Spleen (tissue), 7 donors: ENCODE results near the gene RHOF.

Experiments
- POLR2A ChIP-seq, 3 donors: fragments of 450-650 bp; IDR thresholded peaks; one replicate each; pipeline ENCODE4 v1.5.1; 2017; ENCODE audit warnings: antibody characterized with exemption in 3 of 3, mild to moderate bottlenecking in 1 of 3
- POLR2AphosphoS5 ChIP-seq, 3 donors: sonication (generic); formaldehyde crosslinking; IDR thresholded peaks; one replicate each; pipeline ENCODE4 v1.5.1; 2017; ENCODE audit warnings: antibody characterized with exemption in 3 of 3
- TF ChIP-seq, protein P1 (sequence below), 11 experiments: fragments of 200-600 bp in 7 of 11; fragments of 450-650 bp in 4 of 11; sonication (generic) in 4 of 11; IDR thresholded peaks in 8 of 11; conservative IDR thresholded peaks in 3 of 11; 1 replicate in 7 of 11; 2 replicates in 4 of 11; pipeline versions ENCODE4 v1.4.0 to v1.8.0; 2016 to 2021; ENCODE audit warnings: antibody characterized with exemption in 11 of 11, inconsistent platforms in 4 of 11, mild to moderate bottlenecking in 1 of 11
- donor health status: DM: no; HTN: no; CAD: no; lungs with moderate emphysema.
- donor health status: DM: no; HTN: no; CAD: no.
- donor health status: DM: no; HTN: no; CAD: no.

DNA sequence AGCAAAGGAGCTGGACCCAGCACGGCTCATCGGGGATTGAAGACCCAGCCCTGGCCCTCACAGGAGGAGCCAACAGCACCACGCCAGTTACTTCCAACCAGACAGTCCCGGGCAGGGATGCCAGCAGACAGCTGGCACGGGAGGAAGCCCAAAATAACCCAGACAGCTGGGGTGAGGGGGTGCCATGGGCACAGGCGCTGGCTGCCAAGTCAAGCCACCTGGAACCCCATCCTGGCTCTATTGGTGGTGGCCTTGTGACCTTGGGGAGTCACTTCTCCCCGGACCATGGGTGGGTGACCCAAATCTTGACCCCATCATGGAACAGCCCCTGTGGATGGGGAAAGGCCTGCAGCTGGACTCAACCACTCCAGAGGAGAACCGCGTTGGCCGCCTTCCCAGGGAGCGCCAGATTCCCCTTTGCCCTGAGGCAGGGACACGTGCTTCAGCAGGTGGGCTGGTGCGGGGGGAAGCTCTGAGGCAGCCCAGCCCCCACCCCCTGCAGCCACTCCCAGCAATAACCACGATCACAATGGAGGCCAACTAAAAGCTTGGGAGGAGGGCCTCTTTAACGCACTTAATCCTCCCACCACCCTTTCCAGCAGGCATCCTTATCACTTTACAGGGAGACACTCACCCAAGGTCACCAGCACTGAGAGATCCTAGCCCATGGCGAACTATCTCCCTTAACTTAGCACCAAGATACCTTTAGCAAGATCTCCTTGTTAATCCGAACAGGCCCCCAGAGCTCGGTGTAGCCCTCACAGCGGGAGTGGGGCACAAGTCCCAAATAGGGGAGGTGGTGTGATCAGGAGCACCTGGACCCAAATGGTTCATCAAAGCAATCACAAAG is 4.7 kb upstream of the RHOF start:
- TF ChIP-seq, protein P1, sequence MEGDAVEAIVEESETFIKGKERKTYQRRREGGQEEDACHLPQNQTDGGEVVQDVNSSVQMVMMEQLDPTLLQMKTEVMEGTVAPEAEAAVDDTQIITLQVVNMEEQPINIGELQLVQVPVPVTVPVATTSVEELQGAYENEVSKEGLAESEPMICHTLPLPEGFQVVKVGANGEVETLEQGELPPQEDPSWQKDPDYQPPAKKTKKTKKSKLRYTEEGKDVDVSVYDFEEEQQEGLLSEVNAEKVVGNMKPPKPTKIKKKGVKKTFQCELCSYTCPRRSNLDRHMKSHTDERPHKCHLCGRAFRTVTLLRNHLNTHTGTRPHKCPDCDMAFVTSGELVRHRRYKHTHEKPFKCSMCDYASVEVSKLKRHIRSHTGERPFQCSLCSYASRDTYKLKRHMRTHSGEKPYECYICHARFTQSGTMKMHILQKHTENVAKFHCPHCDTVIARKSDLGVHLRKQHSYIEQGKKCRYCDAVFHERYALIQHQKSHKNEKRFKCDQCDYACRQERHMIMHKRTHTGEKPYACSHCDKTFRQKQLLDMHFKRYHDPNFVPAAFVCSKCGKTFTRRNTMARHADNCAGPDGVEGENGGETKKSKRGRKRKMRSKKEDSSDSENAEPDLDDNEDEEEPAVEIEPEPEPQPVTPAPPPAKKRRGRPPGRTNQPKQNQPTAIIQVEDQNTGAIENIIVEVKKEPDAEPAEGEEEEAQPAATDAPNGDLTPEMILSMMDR (IDR thresholded peaks at IDR 0.05 in 8 of 11, conservative IDR thresholded peaks at IDR 0.05 in 3 of 11): no peak
- TF ChIP-seq POLR2A (IDR thresholded peaks at IDR 0.05) (no peak), POLR2AphosphoS5 (IDR thresholded peaks at IDR 0.05) (peak; percentile 18 to 69 (median 51))
